NAMALWA (cell line): ENCODE results near the gene ZNF532.

Experiments
- DNase-seq: peaks from one replicate; pipeline ENCODE4 v3.0.0-alpha.2; 2015; ENCODE audit warnings: low spot score

ZNF532 gene

DNA sequence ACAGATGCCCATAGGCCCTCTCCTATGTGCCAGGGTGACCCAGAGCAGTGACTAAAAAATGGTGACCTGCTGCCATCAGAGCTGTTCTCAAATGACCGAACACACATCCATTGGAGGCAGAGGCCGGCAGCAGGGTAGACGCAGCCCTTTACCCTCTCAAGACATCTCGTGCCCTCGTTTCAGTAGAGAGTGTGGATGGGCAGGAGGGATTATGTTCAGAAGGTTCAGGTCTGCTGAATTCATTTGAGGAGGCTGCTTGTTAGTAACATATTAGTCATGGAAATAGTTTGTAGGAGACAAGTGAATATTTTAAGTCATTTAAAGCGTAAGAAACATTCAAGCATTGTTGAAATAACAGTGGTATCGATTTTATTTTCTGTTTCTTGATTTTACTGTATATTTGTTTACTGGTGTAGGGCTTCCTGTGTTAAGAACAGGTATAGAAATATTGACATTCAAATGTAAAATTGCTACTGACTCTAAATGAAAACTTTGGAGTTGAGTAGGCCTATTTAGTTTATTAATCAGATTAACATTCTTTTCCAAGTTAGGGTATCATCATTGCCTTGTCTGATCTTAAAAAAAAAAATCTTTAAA is 82.6 kb downstream of the ZNF532 start:
- peak; percentile 40 for DNase-seq

DNA sequence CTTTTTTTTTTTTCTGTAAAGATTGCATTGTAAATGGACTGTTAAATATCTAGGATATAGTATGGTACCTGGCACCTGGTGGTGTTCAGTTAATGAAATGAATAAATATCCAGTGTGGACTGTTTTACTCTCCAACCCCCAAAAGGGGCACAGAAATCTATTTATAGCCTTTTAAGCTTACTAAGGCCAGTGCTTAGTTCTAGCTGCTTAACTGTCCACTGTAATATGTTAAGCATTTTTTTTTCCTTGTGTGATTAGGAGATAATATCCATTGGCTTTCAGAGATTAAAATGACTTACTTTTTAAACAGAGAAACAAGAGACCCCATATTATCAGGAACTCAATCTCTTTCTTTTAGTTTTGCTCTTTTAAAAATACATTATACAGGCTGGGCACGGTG is 84.4 kb downstream of the ZNF532 start:
- no peak for DNase-seq

DNA sequence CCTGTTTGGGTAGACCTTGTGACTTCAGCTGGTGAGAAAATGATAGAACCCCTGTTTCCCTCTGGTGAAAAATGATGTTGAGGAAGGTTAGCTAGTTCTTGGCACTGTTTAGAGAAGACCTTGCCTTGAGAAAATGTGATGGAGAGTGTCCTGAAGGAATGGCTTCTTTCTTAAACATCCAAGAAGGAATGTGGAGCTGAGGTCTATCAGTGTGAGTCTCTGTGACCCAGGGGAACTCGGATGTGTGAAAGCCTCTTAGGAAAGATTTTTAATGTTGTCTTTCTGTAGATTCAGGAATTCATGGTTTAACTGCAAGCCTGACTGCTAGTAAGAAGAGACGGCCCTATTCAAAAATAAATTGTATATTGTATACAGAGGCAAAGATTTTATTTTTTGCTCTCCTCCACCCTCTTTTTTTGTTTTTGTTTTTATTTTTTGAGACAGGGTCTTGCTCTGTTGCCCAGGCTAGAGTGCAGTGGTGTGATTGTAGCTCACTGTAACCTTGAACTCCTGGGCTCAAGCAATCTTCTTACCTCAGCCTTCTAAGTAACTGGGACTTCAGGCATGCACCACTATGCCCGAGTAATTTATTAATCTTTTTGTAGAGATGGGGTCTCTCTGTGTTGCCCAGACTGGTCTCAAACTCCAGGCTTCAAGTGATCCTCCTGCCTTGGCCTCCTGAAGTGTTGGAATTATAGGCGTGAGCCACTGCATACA is 87.5 kb downstream of the ZNF532 start:
- no peak for DNase-seq

DNA sequence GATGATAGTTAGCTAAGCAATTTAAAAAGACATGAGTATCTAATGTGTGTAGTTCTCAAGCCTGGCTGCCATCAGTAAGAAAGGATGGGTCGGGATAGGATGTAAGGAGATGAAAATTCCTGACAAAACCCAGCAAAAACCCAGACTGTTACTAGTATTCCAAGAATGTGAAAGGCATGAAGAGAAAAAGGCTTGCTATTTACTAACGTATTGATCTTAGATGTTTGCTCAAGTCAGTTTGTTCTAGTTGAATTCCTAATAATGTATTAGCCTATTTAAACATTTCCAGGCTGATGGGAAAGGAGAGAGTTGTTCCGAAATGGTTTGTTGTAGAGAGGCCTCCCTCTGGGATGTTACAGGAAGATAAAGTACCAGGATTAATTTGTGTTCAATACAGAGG is 88.2 kb downstream of the ZNF532 start:
- no peak for DNase-seq

DNA sequence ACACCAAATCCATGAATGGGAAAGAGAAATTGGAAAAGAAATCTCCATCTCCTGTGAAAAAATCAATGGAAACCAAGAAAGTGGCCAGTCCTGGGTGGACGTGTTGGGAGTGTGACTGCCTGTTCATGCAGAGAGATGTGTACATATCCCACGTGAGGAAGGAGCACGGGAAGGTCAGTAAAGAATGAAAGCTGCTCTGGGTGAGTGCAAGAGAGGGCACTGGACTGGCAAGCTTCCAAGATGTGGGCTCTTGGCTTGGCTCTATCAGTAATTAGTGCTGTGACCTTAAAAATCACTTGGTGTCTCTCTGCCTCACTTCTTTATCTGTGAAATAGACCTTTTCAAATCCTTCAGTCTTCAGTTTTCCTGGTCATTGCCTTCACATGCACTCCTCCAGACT is 89.0 kb downstream of the ZNF532 start:
- no peak for DNase-seq

DNA sequence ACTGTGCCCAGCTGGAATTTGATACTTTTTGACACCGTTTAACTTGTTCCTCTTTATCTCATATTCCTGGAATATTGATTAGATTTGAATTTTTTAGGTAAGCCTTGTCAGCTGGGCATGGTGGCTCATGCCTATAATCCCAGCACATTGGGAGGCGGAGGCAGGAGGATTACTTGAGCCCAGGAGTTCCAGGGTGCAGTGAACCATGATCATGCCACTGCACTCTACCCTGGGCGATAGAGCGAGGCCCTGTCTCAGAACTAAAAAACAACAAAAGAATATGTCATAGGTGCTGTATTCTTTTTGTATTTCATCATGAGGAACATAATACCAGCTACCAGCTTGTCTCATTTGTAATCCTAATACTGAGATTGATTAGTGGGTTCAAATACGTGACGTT is 90.3 kb downstream of the ZNF532 start:
- no peak for DNase-seq

DNA sequence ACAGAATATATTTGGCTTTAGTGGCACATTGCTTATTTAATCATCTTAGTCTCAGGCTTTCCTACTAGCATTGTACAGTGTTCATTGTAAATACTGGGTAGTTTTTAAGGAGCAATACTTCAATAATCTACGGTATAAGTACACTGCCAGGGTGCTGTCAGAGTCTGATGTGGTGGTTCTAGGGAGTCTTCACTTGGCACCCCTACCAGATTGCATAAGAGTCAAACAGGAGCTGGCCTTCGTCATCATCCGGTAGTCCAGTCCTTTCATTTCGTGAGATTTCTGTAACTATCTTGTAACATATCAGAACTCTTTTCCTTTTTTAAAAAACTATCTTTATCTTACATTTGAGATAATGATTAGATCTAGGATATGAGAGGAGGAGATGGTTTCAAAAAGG is 91.1 kb downstream of the ZNF532 start:
- no peak for DNase-seq

DNA sequence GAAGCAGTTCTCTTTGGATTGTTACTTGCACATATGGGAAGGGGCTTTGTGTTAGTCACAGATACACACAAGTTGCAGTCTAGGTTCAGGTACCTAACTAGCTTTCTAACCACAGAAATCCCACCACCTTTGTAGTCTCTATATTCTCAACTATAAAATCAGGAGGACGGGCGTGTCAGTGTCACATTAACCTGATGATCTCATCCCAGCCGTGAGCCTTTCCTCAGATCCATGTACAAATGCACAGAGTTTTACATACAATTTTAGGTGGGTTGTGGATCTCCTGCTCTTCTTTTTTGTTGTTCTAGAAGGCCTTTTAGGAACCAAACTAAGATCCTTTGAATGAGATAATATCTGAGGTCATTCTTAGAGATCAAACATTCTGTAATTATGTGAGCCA is 94.0 kb downstream of the ZNF532 start:
- no peak for DNase-seq

DNA sequence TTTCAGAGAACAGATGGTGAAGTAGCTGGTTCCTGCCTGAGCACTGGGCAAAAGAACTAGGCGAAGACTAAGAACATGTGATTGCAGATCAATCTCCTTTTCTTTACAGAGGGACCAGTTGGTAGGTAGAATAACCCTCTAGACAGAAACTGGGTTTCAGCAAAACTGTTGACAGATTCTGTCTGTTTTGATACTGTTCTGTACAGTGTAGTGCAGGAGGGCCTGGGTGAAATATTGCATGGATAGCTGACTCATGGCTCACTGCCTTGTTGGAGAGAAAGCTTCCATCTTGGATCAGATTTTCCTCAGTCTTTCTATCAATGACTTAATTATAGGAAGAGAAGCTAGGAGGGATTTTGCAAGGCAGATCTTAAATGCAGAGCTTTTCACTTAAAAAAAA is 95.8 kb downstream of the ZNF532 start:
- no peak for DNase-seq

DNA sequence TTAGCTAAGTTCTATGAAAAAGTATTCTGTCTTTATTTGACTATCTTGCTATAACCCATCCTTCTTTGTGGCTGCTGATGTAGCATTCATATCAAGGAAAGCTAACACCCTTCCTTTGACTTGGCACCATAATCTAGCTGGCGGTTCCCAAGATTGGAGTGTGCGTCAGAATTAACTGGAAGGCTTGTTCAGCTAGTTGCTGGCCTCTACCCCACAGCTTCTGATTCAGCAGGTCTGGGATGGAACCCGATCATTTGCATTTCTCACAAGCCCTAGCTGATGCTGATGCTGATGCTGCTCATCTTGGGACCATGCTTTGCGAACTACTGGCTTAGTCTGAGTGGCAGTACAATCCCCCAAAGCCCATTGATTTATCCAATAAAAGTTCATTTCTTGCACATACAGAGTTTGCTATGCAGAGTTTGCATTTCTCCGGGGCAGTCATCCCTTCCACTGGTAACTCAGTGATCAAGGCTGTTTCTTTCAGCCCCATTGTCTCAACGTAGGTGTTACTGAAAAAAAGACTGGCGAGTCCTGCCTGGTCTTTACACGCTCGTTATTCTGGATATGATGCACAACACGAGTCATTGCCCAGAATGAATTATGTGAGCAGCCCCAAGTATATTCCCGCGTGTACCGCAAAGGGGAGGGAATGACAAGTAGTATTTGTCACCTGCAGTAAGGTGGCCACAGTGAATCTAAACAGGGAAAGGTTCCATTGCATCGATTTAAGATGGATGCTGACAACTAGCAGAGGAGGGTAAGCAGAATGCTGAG is 96.5 kb downstream of the ZNF532 start:
- no peak for DNase-seq

DNA sequence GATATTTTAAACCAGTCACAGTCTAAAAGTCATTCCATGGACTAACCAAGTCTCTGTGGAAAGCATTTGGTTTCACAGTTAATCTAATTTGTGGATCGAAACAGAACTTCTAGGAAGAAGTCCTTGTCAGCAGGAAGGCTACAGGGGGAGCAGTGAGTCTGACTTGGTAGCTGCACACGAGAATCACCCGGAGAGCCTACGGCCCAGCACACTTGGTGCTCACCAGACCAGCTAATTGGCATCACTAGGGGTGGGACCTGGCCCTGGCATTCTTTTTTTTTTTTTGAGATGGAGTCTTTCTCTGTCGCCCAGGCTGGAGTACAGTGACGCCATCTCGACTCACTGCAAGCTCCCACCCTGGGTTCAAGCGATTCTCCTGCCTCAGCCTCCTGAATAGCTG is 97.7 kb downstream of the ZNF532 start:
- no peak for DNase-seq

DNA sequence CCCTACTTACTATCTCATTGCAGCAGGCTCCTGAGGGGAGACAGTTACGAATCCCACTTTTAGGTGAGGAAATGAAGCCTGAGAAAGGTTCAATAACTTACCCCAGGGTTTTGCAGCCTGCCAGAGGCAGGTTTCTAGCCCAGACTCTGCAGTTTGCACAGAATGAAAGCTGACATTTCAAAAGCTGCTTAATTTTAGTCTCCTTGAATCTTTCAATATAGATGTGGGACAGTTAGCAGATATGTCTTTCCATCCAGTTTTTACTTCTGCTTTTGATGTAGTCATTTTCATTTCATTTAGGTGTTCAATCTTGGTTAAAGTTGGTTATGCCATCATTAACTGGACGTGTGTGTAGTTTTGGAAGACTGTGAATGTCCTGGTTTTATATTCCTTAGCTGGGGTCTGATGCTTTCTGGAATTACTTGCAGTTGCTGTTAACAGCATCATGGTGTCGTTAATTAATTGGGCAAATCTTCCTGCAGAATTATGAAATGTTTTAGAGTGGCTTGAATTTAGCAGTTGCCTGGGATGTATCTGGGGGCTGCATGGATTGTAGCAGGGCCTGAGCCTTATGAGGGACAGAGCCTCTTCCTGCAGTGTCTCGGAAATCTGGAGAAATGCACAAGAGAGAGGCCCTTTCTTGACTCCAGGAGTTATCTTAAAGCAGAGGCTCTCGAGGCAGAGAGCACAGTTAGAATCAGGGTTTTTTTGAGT is 100.8 kb downstream of the ZNF532 start:
- DNase-seq, result peak; percentile 78

DNA sequence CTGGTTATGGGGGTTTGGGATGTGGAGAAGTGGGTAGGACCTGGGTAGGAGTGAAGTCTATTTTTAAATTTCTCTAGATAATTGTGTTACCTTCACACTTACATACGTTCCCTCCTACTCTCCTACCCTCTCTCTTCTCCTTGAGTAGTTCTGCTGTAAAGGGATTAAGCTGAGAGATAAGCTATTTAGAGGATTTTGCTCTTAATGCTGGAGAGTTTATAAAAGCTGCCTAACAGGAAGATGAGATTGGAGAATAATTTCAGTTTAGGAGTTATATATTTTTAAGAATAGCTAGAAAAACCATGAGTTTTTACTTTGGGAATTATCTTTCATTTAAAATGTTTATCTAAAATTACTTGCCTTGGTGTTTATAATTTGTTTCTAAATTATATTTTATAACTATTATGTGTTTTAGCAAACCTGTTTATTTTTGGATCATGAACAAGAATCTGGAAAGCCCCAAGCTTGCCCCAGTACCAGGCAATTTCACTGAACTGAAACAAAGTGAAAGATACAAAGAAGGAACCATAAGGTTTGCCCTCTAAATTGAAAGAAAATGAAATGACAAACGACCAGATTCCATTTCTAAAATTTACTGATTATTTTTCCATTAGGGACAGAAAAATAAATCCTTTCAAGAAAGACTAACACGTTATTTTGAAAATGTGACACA is 101.5 kb downstream of the ZNF532 start:
- DNase-seq, result peak; percentile 81

DNA sequence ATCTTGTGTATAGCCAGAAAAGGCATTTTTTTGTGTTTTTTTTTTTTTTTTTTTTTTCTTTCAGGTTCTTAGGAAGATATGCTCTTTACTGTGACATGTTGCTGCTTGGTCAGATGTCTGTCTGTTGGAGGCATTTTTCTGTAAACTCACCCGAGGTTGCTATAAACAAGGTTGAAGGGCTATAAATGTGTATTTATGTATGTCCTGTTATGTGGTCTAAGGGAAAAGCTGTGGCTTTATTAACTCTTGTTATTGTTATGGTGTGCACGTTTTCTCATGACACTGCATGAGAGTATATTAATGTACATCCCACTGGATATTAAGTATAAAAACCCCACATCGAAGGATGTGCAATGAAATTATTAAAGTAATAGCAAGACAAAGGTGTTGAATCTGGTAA is 102.0 kb downstream of the ZNF532 start:
- peak; percentile 55 for DNase-seq

DNA sequence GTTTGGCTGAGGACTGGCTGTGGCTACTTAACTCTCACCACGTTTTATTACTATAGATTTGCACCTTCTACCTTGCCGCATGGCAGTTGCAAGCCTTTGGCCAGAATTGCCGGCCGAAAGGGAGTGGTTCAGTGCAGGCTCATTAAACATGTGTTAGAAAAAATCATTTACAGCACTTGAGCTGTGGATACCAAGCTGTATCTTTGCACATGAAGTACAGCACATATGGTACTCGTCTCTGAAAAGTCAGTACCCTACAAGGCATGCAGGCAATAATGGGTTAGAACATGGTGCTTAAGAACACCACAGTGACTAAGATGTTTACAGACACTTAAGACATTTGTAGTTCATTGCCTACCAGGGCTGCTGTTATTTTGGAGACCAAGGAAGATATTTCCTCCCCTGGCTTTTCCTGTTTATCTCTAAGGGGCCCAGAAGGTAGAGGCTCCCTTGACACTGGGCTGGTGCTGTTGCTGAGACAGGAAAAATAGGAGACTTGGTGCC is 103.1 kb downstream of the ZNF532 start:
- DNase-seq, result no peak

DNA sequence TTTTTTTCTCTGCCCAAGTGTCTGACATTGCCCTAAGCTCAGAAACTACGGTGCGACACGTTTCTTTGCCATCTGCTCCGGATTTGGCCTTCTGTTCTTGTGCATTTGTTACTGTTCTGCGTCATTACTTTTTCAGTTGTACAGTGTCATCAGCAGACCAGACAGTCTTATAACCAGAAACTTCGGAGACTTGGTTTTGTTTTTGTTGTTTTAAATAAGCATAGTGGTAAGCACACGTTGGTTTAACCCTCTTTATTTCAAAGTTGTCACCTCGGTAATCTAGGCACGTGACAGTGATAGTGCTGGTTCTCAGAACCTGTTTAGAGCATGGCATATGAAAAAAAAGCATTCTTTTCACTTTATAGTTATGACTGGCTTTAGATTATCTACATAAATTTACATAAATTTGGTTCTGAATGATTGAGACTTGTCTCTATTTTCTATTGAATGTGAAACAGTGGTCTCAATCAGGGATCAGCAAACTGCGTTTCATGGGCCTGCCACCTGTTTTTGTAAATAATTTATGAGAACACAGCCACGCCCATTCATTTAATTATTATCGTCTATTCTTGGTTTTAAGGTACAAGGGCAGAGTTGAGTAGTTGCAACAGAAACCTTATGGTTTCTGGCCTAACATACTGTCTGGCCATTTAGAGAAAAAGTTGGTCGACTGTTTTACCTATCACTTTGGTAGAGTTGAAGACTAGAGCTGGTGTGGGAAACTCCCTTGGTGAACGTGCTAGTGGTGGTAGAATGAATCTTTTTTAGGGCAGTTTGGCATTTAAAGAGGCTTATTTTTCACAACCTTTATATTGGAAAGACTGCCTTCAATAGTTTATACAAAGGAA is 106.5 kb downstream of the ZNF532 start:
- DNase-seq, result no peak

DNA sequence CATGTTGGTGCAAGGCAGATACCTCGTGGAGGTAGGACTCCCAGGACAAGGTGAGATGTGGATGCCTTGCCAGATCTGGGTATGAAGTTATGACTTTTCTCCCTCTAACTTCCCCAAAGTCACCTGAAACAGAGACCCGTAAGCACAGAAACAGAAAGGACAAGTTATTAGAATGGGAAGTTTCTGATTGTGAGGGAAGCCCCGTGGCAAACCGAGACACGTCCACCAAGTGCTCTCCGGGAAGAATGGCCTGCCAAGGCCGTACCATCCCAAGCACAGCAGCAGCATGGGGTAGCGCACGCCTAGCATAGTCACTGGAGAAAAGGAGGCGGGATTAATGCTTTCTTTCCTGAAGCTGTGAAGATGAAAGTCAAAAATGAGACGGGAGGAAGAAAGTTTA is 110.6 kb downstream of the ZNF532 start:
- DNase-seq, result no peak

DNA sequence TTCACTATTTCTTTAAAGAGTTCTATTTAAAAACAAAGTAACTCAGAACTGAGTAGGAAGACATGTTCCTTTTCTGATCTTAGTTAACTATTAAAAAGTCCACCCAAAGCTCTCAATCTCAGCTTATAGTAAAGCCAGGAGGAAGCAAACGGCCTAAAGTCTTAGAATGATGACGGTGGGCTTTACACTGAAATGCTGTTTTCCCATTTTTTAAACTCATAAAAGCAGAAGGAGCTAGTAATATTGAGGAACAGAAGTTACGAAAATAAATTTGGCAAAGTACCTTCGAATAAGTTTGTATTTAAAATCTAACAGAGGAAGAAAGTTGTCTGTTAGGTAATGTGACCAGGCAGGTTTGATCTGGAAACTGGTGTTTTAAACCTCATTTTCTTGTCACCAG is 111.1 kb downstream of the ZNF532 start:
- no peak for DNase-seq

DNA sequence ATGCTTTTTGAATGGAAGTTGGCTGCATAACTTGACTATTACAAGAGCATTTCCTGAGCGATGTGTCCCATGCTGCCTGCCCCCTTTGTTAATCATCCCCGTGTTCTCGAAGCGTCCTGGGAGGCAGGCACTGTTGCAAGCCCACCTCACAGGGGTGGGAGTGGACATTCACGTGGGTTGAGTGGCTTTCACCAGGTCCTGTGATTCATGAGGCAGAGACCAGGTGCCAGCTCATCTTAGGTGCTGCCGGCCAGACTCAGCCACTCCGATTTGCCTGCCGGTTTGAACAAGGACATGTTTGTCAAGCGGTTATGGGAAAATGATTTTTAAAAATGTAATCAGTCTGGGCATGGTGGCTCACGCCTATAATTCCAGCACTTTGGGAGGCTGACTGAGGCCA is 112.5 kb downstream of the ZNF532 start:
- DNase-seq, result no peak

DNA sequence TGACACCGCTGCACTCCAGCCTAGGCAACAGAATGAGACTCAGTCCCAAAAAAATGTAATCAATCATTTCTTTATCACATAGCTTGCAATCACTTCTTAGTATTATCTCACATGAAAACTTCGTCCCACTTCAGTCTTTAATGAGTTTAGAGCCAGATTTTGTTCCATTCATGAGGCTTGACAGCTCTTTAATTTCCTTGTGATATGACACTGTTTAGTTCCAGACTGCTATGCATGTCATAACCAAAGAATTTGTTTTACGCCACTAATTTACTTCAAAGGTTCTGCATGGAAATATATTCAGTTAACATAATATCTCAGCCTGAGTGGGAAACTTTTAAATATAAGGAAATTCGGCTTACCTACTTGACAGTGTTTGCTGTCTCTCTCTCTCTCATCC is 113.1 kb downstream of the ZNF532 start:
- no peak for DNase-seq

DNA sequence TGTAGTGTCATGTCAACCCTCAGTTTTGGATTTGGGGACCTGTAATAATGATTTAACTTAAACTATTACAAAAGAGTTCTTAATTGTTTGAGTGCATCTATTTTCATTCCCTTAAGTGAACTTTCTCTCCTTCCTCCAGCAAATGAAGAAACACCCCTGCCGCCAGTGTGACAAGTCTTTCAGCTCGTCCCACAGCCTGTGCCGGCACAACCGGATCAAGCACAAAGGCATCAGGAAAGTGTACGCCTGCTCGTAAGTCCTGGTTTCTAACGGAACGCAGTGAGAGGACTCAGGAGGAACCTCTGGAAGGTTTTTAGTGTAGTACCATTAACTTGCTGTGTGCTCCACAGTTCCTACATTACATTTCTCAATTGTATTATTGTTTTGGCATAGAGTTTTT is 114.2 kb downstream of the ZNF532 start:
- no peak for DNase-seq
